KBM-7 (cell line): Measurements from ENCODE around the gene ZNF91.
A peak's percentile ranks its signal among the peaks of the same experiment; 100 is the strongest.
"Not testable (repeated sequence)": the region's sequence is repeated elsewhere in the genome, so short reads cannot be mapped to it uniquely, and the experiment has no call there.

Experiments used
- DNase-seq: peaks from one replicate; pipeline ENCODE4 v3.0.0-alpha.2; 2015
- in situ Hi-C: fragments of 300-500 bp; cut with MboI; formaldehyde crosslinking; loops from 2 replicates; pipeline ENCODE4 v1.14.3; 2020; ENCODE audit warnings: low sequenced_read_pairs, low pct_unique_long_range_greater_than_20kb, mixed read lengths

ZNF91 gene

DNA sequence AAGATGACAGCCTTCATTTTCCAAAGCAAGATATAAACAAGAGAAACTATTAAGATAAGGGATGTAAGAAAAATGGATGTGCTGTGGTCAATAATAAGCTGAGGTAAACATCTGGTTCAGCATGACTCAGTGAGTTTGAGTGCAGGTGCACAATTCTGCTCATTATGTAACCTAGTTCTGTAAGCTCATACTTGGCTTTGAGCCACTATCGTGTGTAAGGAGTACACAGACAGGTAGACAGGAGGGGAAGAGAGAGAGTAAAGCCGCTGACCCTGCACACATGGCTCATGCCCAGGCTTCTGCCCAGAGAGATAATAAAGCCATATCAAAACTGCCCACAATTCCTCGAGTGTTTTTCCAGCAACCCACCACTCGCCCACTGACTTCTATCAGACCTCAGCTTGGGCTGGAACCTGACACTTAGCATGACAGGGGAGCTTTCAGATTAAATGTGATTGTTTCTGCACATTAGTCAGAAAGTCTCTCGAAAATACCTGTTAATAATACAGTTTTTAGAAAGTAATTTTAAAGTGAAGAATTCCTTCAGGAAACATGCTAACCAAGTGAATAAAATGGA is 51.7 kb downstream of the ZNF91 start:
- no peak for DNase-seq
- in situ Hi-C loops, result no loop called here

- no peak for DNase-seq
- in situ Hi-C loops, result no loop called here
These were observed 67.1 kb downstream of the ZNF91 start for GRCh38 chr19:23328211-23328610.

DNA sequence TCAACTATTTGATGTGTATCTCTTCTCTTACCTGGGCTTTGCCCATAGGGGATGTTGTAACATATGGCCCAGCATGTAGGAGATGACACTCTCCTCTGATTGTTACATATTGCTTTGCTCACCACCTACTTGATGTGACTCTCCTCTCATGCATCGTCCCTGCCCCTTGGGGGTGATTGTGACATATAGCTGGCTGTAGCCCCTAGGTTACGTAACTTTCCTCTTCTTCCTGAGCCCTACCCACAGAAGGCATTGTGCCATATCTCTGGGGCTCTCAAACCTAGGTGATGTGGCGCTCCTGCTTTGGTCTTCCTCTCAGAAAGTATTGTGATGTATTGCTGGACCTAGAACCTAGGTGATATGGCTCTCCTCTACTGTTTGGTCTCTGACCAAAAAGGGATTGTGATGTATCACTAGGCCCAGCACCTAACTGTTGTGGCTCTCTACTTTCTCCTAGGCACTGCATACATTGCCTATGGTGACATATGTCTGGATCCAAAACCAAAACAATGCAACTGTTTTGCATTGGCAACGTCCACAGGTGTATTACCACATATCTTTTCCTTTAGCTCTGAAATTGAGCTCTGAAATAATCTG is 73.2 kb downstream of the ZNF91 start:
- no peak for DNase-seq
- in situ Hi-C loops, result no loop called here

- DNase-seq, in situ Hi-C loops: not testable (repeated sequence)
These were observed 73.9 kb downstream of the ZNF91 start for GRCh38 chr19:23321403-23321802.

GRCh38 chr19:23319571-23319970 is 75.7 kb downstream of the ZNF91 start:
- DNase-seq, in situ Hi-C loops: not testable (repeated sequence)

GRCh38 chr19:23318941-23319340 is 76.3 kb downstream of the ZNF91 start:
- DNase-seq, in situ Hi-C loops: not testable (repeated sequence)

DNA sequence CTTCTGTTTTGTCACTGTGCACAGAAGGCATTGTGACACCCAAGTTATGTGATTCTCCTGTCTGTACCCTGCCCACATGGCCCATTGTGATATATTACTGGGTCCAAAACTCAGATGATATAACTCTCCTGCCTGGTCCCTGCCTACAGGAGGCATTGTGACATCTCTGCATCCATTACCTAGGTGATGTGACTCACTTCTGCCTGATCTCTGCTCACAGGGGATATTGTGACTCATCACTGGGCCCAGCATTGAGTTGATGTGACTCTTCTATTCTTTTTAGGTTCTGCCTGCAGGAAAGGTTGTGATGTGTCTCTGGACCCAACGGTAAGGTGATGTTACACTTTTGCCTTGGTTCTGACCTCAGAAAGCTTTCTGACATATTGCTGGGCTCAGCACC is 77.1 kb downstream of the ZNF91 start:
- DNase-seq, result no peak
- in situ Hi-C loops, result no loop called here

- no peak for DNase-seq
- in situ Hi-C loops, result no loop called here
These were observed 80.0 kb downstream of the ZNF91 start for GRCh38 chr19:23315286-23315685.

GRCh38 chr19:23314505-23315251 is 80.6 kb downstream of the ZNF91 start:
- no peak for DNase-seq
- in situ Hi-C loops, result no loop called here

GRCh38 chr19:23313196-23313595 is 82.1 kb downstream of the ZNF91 start:
- in situ Hi-C loops, result no loop called here
- no peak for DNase-seq

- in situ Hi-C loops, result no loop called here
These were observed 82.8 kb downstream of the ZNF91 start for GRCh38 chr19:23312515-23312914.

DNA sequence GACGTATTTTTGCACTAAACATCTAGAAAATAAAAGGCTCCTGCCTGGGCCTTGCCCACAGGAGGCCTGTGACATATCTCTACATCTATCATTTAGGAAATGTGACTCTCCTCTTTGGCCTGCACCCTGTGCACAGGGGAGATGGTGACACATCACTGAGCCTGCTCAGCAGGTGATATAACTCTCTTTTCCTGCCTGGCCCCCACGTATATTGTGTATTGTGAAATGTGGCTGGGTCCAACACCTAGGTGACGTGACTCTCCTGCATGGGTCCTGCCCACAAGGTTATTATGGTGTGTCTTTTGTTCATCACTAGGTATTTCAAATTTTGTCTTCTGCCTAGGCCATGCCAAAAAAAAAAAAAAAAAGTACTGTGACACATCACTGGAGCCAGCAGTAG is 83.7 kb downstream of the ZNF91 start:
- DNase-seq, result no peak
- in situ Hi-C loops, result no loop called here

More at GRCh38 chr19:23312515-23312914, 82.8 kb downstream of the ZNF91 start:
- no peak for DNase-seq

DNA sequence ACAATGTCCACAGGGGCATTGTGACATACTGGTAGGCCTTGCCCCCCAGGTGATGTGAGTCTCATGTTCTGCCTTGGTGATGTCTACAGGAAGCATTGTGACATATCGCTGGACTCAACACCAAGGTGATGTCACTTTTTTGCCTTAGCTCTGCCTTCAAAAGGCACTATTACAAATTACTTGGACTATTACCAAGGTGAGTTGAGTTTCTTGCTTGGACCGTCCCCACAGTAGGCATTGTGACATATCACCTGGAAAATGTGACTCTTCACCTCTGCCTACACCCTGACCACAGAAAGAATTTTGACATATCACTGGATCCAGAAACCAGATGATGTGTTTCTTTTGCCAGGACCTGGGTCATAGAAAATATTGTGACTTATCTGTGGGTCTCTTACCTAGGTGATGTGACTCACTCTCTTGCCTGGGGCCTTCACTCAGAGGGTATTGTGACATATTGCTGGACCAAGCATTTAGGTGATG is 84.5 kb downstream of the ZNF91 start:
- in situ Hi-C loops, result no loop called here

GRCh38 chr19:23309926-23310325 is 85.3 kb downstream of the ZNF91 start:
- no peak for DNase-seq
- in situ Hi-C loops, result no loop called here

More for the DNA sequence above, 84.5 kb downstream of the ZNF91 start:
- no peak for DNase-seq

GRCh38 chr19:23305555-23305954 is 89.7 kb downstream of the ZNF91 start:
- peak; percentile 7 for DNase-seq
- in situ Hi-C loops, result no loop called here

DNA sequence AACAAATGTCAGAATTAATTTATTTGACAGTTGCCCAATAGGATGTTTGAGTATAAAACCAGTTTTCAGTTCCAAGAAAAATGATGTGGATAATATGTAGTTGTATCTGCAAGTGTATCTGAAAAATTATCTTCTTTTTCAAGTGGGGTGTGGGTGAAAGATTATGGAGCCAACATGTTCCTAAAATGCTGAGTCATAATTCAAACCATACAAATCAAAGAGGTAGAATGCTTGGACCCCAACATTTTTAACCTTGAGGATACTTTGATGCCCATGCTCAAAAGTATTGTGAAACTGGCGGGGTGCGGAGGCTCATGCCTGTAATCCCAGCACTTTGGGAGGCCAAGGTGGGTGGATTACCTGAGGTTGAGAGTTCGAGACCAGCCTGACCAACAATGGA is 91.0 kb downstream of the ZNF91 start:
- no peak for DNase-seq
- in situ Hi-C loops, result no loop called here

DNA sequence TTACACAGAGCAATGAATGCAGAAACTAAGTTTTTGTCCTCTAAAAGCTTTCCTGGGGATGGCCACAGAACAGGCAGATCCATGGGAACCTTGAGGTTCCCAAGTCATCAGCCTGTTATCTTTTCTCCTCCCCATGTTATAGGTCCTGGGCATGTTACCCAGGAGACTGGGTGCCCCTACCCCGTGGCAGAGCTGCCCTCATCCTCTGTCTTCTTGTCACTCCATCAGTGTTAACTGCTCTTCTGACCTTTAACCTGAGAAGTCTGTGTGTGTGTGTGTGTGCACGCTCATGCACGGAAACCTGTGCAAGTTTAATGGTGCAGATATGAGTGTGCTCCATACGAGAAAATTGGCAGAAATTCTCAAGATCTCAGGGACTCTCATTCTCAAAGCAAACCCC is 101.1 kb downstream of the ZNF91 start:
- in situ Hi-C loops, result no loop called here
- DNase-seq, result no peak

- DNase-seq, in situ Hi-C loops: not testable (repeated sequence)
These were observed 105.3 kb downstream of the ZNF91 start for GRCh38 chr19:23289966-23290365.
